SK-N-SH treated with all-trans-retinoic acid at 6 μM for 48 hours (cell line): Measurements from ENCODE around the gene KCTD14.

Source experiments
- BACH2 ChIP-seq: fragments of 250-450 bp; sonication (Bioruptor Pico); IDR thresholded peaks from 2 replicates; pipeline ENCODE4 v1.9.0; 2021; ENCODE audit warnings: mild to moderate bottlenecking, borderline replicate concordance
- CSDC2 ChIP-seq: fragments of 250-450 bp; sonication (Bioruptor Pico); IDR thresholded peaks from 2 replicates; pipeline ENCODE4 v1.5.0; 2020; ENCODE audit warnings: mild to moderate bottlenecking, moderate library complexity
- ISL1 ChIP-seq: fragments of 250-450 bp; sonication (Bioruptor Pico); IDR thresholded peaks from 2 replicates; pipeline ENCODE4 v2.1.2; 2022; ENCODE audit warnings: mild to moderate bottlenecking, moderate library complexity
- ZFP30 ChIP-seq: fragments of 450-650 bp; formaldehyde crosslinking; IDR thresholded peaks from 2 replicates; pipeline ENCODE4 v1.5.0; 2022; ENCODE audit warnings: mild to moderate bottlenecking, moderate library complexity
- TF ChIP-seq, protein P1 (sequence below): fragments of 250-450 bp; sonication (Bioruptor Pico); IDR thresholded peaks from 2 replicates; pipeline ENCODE4 v1.5.0; 2020; ENCODE audit warnings: mild to moderate bottlenecking, moderate library complexity
- TF ChIP-seq, protein P2 (sequence below): fragments of 250-450 bp; sonication (Bioruptor Pico); IDR thresholded peaks from 2 replicates; pipeline ENCODE4 v1.8.0; 2020; ENCODE audit warnings: mild to moderate bottlenecking, moderate library complexity, borderline replicate concordance

DNA sequence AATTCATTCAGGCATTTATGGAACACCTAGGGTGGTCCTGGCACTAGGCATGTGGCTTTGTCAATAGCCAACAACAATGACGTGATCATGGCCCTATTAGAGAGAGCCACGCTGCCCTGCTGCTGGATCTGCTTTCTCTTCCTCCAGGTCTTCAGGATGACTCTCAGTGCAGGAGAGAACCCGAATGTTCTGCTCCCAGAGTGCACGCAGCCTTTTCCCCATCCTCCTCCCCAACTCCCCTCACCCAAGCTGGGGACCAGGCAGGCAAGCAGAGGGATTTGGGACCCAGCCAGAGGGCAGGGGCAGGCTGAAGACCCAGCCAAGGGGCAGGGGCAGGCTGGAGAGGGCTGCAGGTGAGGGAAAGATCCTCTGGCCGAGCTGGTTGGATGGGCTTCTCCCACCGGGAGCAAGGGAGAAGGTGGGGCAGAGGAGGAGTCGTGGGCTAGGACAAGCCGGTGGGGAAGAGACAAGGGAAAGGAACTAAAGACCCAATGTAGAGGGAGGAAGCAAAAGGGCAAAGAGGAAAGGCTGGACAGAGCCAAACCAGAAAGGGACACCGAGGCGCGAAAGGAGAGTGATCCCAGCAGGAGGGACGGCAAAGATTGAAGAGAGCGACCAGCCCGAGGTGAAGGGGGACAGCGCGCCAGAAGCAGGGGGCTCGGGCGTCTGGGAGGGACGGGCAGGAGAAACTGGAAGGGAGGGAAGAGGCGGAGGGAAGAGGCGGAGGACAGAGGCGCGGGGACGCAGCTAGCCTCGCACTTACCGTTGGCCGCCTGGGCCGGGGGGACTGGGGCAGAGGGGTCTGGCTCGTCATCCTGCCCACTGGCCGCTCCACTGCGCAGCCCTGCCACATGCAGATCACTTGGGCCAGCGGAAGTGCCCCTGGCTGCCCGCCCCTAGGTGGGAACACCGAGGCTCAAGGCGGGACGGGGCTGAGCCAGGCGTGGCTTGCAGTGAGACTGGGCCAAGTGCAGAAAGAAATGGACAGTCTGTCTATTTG is at the start of gene KCTD14:
- TF ChIP-seq BACH2 (CRISPR knock-in tag) = no peak
- TF ChIP-seq, protein P1, sequence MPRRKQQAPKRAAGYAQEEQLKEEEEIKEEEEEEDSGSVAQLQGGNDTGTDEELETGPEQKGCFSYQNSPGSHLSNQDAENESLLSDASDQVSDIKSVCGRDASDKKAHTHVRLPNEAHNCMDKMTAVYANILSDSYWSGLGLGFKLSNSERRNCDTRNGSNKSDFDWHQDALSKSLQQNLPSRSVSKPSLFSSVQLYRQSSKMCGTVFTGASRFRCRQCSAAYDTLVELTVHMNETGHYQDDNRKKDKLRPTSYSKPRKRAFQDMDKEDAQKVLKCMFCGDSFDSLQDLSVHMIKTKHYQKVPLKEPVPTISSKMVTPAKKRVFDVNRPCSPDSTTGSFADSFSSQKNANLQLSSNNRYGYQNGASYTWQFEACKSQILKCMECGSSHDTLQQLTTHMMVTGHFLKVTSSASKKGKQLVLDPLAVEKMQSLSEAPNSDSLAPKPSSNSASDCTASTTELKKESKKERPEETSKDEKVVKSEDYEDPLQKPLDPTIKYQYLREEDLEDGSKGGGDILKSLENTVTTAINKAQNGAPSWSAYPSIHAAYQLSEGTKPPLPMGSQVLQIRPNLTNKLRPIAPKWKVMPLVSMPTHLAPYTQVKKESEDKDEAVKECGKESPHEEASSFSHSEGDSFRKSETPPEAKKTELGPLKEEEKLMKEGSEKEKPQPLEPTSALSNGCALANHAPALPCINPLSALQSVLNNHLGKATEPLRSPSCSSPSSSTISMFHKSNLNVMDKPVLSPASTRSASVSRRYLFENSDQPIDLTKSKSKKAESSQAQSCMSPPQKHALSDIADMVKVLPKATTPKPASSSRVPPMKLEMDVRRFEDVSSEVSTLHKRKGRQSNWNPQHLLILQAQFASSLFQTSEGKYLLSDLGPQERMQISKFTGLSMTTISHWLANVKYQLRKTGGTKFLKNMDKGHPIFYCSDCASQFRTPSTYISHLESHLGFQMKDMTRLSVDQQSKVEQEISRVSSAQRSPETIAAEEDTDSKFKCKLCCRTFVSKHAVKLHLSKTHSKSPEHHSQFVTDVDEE (CRISPR knock-in tag) = no peak
- no peak for TF ChIP-seq CSDC2
- TF ChIP-seq ZFP30 (CRISPR knock-in tag) = no peak
- no peak for TF ChIP-seq ISL1
- TF ChIP-seq, protein P2, sequence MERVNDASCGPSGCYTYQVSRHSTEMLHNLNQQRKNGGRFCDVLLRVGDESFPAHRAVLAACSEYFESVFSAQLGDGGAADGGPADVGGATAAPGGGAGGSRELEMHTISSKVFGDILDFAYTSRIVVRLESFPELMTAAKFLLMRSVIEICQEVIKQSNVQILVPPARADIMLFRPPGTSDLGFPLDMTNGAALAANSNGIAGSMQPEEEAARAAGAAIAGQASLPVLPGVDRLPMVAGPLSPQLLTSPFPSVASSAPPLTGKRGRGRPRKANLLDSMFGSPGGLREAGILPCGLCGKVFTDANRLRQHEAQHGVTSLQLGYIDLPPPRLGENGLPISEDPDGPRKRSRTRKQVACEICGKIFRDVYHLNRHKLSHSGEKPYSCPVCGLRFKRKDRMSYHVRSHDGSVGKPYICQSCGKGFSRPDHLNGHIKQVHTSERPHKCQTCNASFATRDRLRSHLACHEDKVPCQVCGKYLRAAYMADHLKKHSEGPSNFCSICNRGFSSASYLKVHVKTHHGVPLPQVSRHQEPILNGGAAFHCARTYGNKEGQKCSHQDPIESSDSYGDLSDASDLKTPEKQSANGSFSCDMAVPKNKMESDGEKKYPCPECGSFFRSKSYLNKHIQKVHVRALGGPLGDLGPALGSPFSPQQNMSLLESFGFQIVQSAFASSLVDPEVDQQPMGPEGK = no peak
